Esophagus squamous epithelium (tissue), 4 donors: ENCODE measurements around the gene SGSM2.
A peak's percentile ranks its signal among the peaks of the same experiment; 100 is the strongest.

ENCODE experiments used
- POLR2A ChIP-seq, 4 donors: fragments of 450-650 bp; IDR thresholded peaks; one replicate each; pipeline ENCODE4 v1.6.1; 2017; ENCODE audit warnings: antibody characterized with exemption in 4 of 4, mild to moderate bottlenecking in 4 of 4, moderate library complexity in 3 of 4
- TF ChIP-seq, protein P1 (sequence below), 6 experiments: fragments of 450-650 bp in 4 of 6; fragments of 200-600 bp in 2 of 6; sonication (generic) in 2 of 6; IDR thresholded peaks; one replicate each; pipeline ENCODE4 v1.5.1; 2016 to 2019; ENCODE audit warnings: antibody characterized with exemption in 6 of 6, mild to moderate bottlenecking in 4 of 6, moderate library complexity in 4 of 6

DNA sequence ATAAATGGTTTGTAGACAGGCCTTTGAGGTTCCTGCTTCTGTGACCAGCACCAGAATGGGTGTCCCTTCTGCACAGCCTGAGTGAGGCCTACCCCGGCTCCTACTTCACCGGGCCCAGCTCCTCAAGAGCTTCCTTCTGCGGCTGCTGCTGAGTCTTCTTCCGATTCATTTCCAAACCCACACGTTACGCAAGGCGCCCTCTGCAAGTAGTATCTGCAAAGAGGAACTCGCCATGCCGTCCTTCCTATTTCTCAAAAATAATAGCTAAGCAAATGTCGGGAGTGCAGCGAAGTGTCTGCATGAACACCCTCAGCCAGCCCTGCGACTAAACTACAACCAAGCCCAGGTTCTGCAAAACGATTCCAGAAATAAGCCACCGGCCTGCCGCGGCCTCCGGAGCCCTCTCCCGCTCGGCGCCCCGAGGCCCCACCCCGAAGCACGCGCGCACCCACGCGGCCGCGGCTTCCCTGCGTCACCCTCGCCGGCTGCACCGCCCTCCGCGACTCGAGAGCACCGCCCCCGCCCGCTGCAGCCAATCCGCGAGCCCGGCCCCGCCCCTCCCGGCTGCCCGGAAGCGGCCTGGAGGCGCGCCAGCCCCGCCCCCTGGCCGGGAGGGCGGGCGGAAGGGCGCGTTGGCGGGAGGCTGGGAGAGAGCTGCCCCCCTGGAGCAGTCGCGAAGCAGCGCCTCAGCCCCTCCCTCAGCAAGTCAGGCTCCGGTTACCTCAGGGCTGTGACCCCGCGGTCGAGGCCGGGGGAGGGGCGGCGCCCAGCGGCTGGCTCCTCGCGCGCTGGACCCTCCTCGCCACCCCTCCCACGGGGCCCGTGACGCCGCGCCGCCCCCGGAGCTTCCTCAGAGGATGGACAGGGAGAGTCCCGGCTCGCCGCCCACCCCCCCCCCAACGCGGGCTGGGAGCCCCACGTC lies 55.2 kb downstream of the SGSM2 start:
- TF ChIP-seq, protein P1, sequence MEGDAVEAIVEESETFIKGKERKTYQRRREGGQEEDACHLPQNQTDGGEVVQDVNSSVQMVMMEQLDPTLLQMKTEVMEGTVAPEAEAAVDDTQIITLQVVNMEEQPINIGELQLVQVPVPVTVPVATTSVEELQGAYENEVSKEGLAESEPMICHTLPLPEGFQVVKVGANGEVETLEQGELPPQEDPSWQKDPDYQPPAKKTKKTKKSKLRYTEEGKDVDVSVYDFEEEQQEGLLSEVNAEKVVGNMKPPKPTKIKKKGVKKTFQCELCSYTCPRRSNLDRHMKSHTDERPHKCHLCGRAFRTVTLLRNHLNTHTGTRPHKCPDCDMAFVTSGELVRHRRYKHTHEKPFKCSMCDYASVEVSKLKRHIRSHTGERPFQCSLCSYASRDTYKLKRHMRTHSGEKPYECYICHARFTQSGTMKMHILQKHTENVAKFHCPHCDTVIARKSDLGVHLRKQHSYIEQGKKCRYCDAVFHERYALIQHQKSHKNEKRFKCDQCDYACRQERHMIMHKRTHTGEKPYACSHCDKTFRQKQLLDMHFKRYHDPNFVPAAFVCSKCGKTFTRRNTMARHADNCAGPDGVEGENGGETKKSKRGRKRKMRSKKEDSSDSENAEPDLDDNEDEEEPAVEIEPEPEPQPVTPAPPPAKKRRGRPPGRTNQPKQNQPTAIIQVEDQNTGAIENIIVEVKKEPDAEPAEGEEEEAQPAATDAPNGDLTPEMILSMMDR (IDR thresholded peaks at IDR 0.05): no peak
- peak in 3 of 4 donors; percentile 59 to 95 (median 80) for TF ChIP-seq POLR2A (IDR thresholded peaks at IDR 0.05)
